ENCODE data around the gene UNK.
"Not testable (repeated sequence)": the region's sequence is repeated elsewhere in the genome, so short reads cannot be mapped to it uniquely, and the experiment has no call there.

UNK gene

DNA sequence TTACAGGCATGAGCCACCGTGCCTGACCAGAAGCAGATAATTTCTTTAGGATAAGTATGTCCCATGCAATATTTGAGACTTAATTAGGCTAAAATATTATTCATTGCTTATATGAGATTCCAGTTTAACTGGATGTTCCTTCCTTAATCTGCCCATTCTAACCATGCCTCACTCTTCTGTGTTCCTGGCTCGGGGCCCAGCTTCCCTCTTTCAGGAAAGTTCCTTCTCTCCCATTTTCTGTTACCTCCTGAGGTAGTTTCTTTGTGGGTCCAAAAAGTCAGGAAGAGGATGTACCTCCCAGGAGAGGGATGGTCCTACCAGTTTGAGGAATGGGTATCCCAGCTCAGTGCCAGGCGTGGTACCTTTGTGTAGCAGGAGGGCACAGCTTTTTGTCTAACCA, 23.3 kb downstream of the UNK start:
- no peak for DNase-seq

DNA sequence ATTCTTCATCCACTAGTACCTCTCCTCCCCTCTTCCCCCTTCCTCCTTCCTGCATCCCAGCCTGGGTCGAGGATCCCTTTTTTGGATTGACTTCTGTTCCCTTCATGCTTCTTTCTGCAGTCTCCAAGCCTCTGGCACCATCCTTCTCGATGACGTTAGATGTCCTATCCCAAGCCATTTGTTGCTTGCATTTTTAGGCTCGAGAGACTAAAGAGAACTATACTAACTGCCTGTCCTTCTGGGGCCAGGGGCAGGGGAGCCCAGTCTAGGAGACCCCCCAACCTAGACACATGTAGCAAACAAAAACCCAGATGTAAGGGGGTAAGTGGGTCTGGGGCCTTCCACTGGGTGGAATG, 23.9 kb downstream of the UNK start:
- no peak for DNase-seq

DNA sequence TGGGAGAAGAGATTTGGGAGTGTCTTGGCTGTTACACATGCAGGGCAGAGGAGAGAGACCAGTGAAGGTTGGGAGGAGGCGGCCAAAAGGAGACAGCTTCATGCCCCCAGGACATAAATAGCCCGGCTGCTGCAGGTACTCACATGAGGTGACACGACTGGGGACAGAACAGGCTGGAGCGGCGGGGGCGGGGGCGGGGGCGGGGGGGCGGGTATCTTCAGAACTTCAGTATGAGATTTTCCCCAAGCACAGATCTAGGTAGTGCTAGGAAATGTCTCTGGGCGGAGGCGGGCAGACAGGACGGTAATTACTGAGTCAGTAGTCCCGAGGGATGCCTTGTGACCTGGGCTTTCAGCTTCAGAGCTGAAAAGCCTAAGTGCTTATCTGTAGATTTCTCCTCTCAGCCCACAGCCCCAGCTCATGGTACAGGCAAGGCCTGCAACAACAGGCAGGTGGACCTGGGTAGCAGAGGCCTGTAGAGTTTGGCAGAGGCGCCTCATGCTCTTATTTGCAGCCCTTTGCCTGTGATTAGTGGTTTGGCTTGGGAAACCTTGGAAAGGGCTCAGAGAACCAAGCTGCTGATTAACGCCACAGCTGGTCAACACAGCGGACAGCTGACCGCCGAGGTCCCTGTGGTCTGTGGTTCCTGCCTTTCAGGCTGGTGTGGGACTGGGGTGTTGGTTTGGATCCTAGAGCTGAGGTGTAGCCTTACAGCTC, 24.5 kb downstream of the UNK start:
- no peak for DNase-seq

DNA sequence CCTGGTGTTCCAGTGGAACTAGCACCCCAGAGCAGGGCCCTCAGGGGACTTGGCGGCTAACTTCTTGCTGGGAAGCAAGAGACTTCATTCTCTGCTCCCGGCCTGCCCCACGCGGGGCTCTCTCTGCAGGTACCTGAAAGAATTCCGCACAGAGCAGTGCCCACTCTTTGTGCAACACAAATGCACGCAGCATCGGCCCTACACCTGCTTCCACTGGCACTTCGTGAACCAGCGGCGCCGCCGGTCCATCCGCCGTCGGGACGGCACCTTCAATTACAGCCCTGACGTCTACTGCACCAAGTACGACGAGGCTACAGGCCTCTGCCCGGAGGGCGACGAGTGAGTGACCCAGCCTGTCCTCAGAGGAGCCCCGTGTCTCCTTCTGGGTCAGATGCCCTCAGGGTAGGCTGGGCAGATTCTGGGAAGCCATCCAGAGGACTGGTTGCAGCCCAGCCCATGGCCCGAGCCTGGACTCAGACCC, 25.1 kb downstream of the UNK start:
- DNase-seq: no peak

DNA sequence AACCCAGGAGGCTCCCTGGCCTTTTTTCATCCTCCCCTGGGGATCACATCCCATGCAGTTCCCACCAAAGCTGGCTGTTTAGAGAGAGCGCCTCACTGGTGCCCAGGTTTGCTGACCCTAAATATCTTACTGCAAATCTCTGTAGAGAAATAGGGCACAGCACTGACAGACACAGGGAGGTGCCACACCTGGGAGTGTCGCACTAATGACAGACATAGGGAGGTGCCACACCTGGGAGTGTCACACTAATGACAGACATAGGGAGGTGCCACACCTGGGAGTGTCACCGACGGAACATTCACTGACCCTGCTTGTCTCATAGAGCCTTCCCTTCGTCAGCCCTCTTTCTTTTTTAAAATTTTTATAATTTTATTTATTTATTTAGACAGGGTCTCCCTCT, 25.6 kb downstream of the UNK start:
- DNase-seq: no peak

DNA sequence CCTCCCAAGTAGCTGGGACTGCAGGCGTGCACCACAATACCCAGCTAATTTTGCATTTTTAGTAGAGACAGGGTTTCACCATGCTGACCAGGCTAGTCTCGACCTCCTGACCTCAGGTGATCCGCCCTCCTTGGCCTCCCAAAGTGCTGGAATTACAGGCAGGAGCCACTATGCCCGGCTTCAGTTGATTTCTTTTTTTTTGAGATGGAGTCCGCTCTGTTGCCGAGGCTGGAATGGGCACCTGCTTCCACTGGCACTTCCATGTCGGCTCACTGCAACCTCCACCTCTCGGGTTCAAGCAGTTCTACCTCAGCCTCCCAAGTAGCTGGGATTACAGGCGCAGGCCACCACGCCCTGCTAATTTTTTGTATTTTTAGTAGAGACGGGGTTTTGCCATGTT, 26.1 kb downstream of the UNK start:
- DNase-seq: not testable (repeated sequence)

DNA sequence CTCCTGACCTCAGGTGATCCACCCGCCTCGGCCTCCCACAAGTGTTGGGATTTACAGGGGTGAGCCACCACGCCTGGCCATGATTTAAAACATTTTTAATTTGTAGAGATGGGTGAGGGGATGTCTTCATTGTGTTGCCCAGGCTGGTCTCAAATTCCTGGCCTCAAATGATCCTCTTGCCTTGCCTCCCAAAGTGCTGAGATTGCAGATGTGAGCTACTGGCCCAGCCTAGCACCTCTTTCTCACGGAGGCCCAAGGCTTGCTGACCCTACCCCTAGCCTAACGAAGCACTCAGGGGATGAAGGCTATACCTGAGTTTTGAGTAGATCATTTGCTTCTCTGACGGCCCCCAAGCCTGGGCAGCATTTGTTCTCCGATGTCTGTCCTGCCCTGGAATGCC, 26.6 kb downstream of the UNK start:
- DNase-seq: no peak

DNA sequence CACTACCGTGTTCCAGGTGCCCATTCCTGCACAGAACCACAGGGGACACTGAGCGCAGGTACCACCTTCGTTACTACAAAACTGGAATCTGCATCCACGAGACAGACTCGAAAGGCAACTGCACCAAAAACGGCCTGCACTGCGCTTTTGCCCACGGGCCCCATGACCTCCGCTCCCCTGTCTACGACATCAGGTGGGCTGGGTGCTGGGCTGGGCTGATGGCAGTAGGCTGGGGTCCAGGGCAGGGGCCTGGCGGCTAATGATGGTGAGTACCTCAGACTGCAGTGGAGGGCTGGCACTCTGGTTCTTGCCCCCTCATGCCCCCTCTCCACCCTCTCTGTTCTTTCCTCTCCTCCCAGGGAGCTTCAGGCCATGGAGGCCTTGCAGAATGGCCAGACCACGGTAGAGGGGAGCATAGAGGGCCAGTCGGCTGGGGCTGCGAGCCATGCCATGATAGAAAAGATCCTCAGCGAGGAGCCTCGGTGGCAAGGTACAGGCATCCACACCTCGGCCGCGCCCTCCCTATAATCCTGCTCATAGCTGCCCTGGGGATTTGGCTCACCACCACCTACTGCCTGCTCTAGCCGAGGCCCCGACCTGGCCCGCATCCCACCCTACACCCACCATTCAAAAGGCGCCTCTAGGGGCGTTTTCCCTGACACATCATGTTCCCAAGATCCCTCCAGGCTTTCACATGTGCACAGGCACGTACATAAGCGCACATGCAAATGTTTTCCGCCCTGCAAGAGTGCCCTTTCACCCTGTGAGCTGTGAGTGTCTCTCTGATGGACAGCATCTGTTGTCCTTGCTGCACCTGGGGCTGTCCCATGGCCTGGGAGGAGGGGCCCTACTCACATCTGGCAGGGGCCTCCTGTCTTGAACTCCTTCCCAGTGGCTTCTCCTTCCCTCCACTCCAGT, 27.7 kb downstream of the UNK start:
- no peak for DNase-seq

DNA sequence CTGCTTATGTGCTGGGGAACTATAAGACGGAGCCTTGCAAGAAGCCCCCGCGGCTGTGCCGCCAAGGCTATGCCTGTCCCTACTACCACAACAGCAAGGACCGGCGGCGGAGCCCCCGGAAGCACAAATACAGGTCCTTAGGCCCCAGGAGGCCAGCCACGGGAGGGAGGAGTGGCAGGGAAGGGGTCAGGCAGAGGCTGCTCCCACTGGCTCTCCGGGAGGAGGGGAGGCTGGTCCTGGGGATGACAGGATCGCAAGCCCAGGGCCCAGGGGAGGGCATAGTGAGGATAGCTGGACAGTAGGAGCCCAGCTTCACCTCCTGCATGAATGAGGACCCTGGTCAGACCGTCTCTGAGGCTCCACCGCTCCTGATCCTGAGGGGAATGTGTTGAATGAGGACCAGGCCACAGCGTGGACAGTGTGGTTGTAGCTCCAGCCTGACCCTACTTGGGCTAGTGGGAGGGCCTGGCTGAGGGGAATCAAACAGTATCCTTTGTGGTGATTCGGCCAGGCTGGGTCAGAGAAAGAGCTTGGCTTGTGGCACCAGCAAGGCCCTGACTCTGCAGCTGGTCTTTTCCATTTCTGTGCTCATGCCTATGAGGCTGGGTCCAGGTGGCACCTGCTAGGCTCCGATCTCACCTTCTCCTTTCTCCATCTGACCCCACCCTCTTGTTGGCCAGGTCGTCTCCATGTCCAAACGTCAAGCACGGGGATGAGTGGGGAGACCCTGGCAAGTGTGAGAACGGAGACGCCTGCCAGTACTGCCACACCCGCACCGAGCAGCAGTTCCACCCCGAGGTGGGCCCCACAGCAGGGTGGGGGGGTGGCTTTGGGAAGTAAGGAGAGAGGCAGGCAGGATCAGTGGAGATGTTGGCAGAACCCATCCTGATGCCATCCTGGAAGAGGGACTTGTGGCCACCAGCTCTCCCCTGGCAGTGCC, 28.7 kb downstream of the UNK start:
- no peak for DNase-seq

DNA sequence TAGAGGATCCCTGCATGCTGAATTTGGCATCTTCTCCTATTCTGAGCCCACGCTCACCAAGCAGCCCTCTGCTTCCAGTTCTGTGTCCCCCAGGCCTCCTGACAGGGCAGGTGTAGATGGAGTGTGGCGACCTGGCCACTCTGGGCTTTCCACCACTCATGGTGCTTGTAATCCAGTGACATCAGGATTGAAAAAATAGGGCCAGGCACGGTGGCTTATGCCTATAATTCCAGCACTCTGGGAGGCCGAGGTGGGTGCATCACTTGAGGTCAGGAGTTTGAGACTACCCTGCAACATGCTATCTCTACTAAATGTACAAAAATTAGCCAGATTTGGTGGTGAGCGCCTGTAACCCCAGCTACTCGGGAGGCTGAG, 29.4 kb downstream of the UNK start:
- no peak for DNase-seq

DNA sequence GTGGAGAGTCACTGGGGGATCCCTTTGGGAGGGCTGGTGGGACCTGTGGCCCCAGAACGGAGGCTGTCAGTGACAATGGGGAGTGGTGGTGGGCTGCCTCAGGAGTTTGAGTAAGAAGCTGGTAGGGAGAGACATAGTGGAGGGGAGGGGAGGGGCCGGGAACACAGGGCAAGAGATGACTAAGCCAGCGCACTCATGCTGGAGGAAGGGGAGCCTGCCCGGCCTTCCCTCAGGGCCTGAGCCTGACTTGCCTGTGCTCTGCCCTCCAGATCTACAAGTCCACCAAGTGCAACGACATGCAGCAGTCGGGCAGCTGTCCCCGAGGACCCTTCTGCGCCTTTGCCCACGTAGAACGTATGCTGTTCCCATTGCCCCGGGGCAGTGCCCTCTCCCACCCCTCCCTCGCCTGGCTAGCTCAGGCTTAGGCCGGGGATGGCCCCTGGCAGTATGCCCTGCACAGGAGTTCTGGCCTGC, 30.3 kb downstream of the UNK start:
- no peak for DNase-seq

DNA sequence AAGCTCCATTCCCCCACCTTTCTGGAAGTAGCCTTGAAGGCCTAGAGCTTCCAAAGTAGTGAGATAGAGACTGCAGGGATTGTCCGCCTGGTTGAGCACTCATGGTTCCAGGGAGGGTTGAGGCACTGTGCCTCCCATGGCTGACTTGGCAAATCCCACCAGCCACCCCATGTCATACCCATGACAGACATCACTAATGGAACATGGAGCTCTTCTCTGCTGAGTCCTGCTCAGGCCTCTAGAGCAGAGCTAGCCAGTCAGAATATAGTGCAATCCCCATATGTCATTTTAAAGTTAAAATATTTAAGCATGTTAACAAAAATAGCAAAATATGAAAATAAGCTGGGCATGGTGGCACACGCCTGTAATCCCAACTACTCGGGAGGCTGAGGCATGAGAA, 30.8 kb downstream of the UNK start:
- no peak for DNase-seq

DNA sequence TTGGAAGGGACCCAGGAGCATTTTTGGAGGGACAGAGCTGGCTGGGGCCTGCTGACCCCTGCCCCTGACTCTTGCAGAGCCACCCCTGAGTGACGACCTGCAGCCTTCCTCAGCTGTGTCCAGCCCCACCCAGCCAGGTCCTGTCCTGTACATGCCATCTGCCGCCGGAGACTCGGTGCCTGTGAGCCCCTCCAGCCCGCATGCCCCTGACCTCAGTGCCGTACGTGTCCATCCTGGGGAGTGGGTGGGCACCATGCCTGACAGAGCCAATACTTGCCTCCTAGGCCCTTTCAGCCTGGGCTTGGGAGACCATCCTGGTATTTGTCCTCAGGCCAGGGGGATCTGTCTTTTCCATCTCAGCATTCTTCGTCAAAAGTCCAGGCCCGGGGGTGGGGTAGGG, 32.1 kb downstream of the UNK start:
- DNase-seq: no peak

DNA sequence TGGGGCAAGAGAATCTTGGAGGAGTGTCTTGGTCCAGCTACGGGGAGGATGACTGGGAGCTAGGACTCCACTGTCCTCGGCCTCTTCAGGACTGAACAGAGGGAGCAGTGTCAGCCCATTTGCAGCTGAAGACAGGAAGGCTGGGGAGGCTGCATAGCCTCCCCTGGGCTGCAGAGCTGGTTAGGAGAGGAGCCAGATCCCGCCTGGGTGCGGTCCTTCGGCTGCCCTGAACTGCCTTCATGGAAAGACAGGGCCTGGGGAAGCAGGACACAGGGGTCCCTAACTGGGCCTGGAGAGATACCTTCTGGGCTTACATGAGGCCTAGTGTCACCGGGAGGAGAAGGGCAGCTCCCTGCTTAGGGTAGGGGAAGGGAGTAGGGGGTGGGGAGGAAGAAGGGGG, 33.0 kb downstream of the UNK start:
- no peak for DNase-seq

DNA sequence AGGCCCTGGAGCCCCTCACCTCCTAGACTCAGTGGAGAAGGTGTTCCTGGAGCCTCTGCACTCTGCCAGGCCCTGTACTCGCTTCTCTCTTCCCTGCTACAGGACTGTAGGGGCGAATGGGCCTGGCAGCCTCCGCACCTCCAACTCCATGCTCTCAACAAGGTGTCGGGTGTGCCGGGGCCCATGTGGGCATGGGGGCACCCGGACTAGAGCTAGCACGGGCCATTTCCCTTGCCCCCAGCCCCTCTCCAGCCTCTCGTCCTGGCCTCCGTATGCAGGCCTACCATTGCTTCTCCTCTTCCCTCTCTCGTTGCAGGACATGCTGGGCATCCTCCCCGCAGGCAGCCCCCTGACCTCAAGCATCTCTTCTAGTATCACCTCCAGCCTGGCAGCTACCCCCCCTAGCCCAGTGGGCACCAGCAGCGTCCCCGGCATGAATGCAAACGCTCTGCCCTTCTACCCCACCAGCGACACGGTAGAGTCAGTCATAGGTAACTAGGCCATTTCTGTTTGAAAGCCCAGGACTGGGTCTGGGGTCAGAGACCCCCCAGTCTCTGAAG, 33.8 kb downstream of the UNK start:
- no peak for DNase-seq

DNA sequence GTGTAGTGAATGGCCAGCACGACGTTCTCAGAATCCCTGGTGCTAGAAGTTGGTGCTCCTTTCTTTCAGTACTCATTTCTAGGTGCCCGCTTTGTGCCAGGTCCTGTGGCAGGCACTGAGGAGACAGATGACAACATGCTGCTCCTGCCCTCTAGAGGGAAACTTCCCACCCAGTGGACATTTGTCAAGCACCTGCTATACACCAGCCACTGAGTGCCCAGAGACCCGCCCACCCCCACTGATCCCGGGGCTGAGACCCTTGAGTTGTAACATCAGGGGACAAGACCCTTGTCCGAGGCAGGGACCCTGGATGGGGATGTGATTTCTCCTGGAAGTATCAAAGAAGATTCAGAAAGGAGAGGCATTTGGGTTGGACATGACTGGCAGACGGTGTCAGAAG, 34.5 kb downstream of the UNK start:
- DNase-seq: no peak

DNA sequence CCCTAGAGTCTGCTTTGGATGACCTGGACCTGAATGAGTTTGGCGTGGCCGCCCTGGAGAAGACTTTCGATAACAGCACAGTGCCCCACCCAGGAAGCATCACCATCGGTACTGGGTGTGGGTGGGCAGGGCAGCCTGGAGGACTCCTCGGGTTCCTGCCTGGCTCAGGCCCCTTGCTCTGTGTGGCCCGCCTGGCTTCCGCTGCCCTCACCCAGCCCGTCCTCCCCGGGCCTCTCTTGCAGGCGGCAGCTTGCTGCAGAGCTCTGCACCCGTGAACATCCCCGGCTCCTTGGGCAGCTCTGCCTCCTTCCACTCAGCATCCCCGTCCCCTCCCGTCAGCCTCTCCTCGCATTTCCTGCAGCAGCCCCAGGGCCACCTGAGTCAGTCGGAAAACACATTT, 35.1 kb downstream of the UNK start:
- DNase-seq: no peak

DNA sequence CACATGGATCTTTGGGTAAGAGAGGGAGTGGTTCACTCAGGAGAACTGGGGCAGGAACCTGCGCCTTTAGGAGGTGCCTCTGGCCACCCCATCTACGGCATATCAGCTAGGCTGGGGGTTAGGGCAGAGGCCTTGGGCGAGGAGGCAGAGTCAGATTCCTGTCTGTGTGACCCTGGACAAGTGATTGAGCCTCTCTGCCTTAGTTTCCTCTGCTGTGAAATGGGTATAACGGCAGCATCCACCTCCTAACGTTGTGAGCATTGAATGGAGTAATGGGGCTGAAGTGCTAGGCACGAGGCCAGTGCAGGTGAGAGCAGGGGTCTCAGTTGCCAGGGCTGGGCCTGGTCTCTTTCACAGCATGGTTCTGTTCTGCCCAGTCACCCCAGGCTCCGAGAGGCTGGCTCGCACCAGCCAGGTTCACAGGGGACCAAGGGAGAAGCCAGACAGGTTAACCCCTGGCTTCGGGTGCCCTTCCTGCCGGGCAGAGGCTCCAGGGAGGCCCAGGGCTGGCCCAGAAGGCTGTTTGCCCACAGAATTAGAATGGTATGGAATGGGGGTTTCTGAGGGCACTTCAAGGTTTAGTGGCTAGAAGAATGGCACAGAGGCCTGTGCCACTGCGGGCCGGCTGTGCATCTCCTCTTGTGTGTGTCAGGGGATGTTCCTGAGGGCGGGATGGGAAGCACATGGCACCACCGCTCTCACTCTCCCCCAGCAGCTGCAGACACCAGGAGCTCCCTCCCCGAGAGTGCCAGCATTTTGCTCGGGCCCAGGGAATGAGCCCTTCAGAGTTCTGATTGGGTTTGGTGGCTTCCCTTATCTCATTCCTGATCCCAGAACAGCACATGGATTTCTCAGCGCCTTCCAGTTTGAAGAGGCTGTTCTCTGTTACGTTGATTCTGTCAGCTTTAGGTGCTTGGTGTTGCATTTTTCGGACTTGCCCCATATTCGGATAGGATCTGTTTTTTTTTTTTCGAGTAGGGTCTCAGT, 35.8 kb downstream of the UNK start:
- DNase-seq: no peak

DNA sequence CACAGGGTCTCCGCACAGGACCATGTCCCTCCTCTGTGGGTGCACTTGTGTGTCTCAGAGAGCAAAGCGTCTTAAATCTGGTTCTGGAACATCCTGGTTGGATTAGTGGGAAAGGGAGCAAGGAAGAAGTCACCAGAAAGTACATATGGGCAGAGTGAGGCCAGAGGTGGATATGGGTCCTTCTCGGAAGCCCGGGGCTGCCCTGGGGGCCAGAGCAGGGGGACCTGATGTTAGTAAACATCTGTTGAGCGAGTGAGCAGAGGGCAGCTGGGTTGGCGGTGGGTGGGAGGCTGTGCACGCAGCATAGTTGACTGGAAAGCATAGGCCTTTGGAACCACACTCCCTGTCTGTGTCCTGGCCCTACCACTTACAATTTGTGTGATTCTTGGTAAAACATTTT, 36.9 kb downstream of the UNK start:
- DNase-seq: no peak

DNA sequence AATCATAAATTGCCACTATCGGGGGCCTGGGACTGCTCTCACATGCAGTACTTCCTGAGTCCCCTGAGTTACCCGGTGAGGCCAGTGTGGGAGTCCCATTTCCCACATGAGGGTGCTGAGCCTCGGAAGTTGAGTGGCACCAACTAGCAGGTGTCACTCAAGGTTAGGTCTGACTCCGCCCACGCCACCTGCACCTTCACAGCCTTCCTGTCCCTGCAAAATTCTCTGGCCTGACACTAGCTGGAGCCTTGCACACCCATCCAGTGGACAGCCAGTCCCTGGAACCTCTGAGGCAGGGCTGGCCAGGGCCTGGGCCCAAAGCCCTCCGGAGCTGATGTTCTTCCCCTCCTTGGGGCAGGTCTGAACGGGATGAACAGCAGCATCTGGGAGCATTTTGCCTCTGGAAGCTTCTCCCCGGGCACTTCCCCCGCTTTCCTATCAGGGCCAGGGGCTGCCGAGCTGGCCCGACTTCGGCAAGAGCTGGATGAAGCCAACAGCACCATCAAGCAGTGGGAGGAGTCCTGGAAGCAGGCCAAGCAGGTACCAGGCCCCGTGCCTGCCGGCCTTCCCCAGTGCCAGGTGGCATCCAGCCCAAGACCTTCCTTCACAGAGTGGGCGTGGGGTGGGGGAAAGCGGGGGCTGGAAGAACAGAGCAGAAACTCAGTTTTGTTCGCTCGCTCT, 37.7 kb downstream of the UNK start:
- peak; percentile 29 for DNase-seq

DNA sequence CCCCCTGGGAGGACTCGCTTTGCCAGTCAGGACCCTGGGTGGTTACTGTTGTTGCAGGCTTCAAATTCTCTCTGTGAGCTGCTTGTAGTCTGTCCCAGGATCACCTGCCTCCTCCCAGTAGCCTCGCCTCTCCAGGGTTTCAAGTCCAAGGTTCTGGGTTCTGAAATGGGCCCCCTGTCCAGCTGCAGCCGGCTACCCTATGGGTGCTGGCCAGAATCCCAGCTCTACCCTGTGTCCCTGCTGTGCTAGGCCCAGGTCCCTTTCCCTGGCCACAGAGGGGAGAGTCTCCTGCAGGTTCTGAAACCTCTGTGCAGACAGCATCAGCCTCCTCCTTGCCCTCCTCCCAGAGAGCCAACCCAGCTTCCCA, 38.2 kb downstream of the UNK start:
- DNase-seq: no peak
